Erythroblast (primary cell): ENCODE results near the gene CASP14.

Experiments
- GATA1 ChIP-seq: IDR thresholded peaks from 2 replicates; pipeline ENCODE4 v1.6.1; 2011; ENCODE audit warnings: low read depth, mild to moderate bottlenecking, control low read depth, low read length, moderate library complexity
- POLR2A ChIP-seq: IDR thresholded peaks from 2 replicates; pipeline ENCODE4 v1.6.1; 2011; ENCODE audit warnings: mild to moderate bottlenecking, low read length

- no peak for TF ChIP-seq POLR2A
- TF ChIP-seq GATA1: no peak
Measured at GRCh38 chr19:15014579-15014978, 34.7 kb upstream of the CASP14 start.
